GM12878 (cell line): ENCODE data around the gene HEXIM1. TPM values are rescaled to one million over a fixed set of nuclear protein-coding genes. Genes with fewer than 3 reads are reported as not detected.

Source experiments
- ATAC-seq: fragments of 200-7000 bp; cut with Tn5 transposase; 3 replicates; pipeline ENCODE4 v1.9.1; 2020; ENCODE audit warnings: mild to moderate bottlenecking, moderate library complexity
- BruUV-seq: library from RNA; stranded (reverse); fragments of 400-500 nt; replicated peaks from 2 replicates; lab custom pipeline; 2021; lab: Mats Ljungman, UMichigan
- CTCF ChIA-PET: fragments of 300-600 bp; sonication (Branson Sonifier 250); formaldehyde crosslinking; extraction: SDS; loops from one replicate; lab custom pipeline; 2021; ENCODE audit warnings: inconsistent platforms; lab: Yijun Ruan, JAX
- POLR2A ChIA-PET: fragments of 350-600 bp; formaldehyde crosslinking; extraction: SDS; loops from one replicate; lab custom pipeline; 2021; ENCODE audit warnings: inconsistent platforms; lab: Charles Lee
- RAD21 ChIA-PET: fragments of 300-600 bp; sonication (Branson Sonifier 250); formaldehyde crosslinking; loops from one replicate; lab custom pipeline; 2023; ENCODE audit warnings: antibody characterized with exemption; ENCODE audit not compliant: unreplicated experiment; lab: Charles Lee
- SMC1A ChIA-PET: fragments of 300-600 bp; sonication (Branson Sonifier 250); formaldehyde crosslinking; loops from one replicate; lab custom pipeline; 2023; ENCODE audit not compliant: unreplicated experiment, uncharacterized antibody; lab: Charles Lee
- DNase-seq: peaks from one replicate; pipeline ENCODE4 v3.0.0-alpha.2; 2011; ENCODE audit warnings: low read depth, low spot score
- FAIRE-seq: peaks from 3 replicates; lab custom pipeline; 2011; peaks lifted over from hg19 to GRCh38; lab: Jason Lieb, UNC
- H2AFZ ChIP-seq: 2 replicates; pipeline ENCODE4 v1.6.0; 2011; ENCODE audit warnings: low read depth, low read length, control low read depth; ENCODE audit not compliant: control insufficient read depth
- H3K27ac ChIP-seq: 2 replicates; pipeline ENCODE4 v1.5.1; 2011; ENCODE audit warnings: control low read depth; ENCODE audit not compliant: control insufficient read depth, insufficient read depth
- H3K27me3 ChIP-seq, 2 experiments: replicated peaks in 1 of 2; 2 replicates each; pipeline versions ENCODE4 v1.6.0 to v1.6.1; 2011; ENCODE audit warnings: low read length in 1 of 2; ENCODE audit not compliant: control insufficient read depth in 2 of 2, insufficient read depth in 2 of 2
- H3K36me3 ChIP-seq, 2 experiments: 2 replicates each; pipeline ENCODE4 v1.5.1; 2011; ENCODE audit warnings: low read length in 1 of 2; ENCODE audit not compliant: control insufficient read depth in 2 of 2, insufficient read depth in 2 of 2
- H3K4me1 ChIP-seq: 2 replicates; pipeline ENCODE4 v1.6.1; 2011; ENCODE audit warnings: mild to moderate bottlenecking, low read length, moderate library complexity, mixed read lengths; ENCODE audit not compliant: control insufficient read depth, insufficient read depth
- H3K4me2 ChIP-seq: 2 replicates; pipeline ENCODE4 v1.6.0; 2011; ENCODE audit warnings: control low read depth; ENCODE audit not compliant: control insufficient read depth, insufficient read depth
- H3K4me3 ChIP-seq: fragments of 200-600 bp; sonication (generic); 2 replicates; pipeline ENCODE4 v1.5.1; 2016
- H3K79me2 ChIP-seq: 2 replicates; pipeline ENCODE4 v1.6.0; 2011; ENCODE audit warnings: low read length; ENCODE audit not compliant: control insufficient read depth, insufficient read depth
- H3K9ac ChIP-seq: 2 replicates; pipeline ENCODE4 v1.8.0; 2011; ENCODE audit warnings: low read length, control low read depth, mixed read lengths; ENCODE audit not compliant: control insufficient read depth, insufficient read depth
- H3K9me3 ChIP-seq: replicated peaks from 3 replicates; pipeline ENCODE4 v1.5.1; 2011; ENCODE audit warnings: mild to moderate bottlenecking, low read length; ENCODE audit not compliant: control insufficient read depth, insufficient read depth
- H4K20me1 ChIP-seq: 2 replicates; pipeline ENCODE4 v1.6.0; 2011; ENCODE audit not compliant: control insufficient read depth, insufficient read depth
- NR2F1 ChIP-seq: fragments of 450-650 bp; conservative IDR thresholded peaks from 2 replicates; pipeline ENCODE4 v1.6.1; 2017; ENCODE audit warnings: mild to moderate bottlenecking
- RAD21 ChIP-seq: IDR thresholded peaks from 2 replicates; pipeline ENCODE4 v1.6.1; 2011; ENCODE audit warnings: mild to moderate bottlenecking, low read depth, low read length, moderate library complexity; ENCODE audit not compliant: insufficient read depth
- RFX5 ChIP-seq: IDR thresholded peaks from 2 replicates; pipeline ENCODE4 v1.6.1; 2011; ENCODE audit warnings: low read depth, low read length, improper control_type of control experiment
- SMARCA5 ChIP-seq: fragments of 450-650 bp; IDR thresholded peaks from 2 replicates; pipeline ENCODE4 v1.6.1; 2017; ENCODE audit warnings: mild to moderate bottlenecking
- TBL1XR1 ChIP-seq: IDR thresholded peaks from 2 replicates; pipeline ENCODE4 v1.6.1; 2012; ENCODE audit warnings: low read depth, low read length, improper control_type of control experiment
- TCF12 ChIP-seq: IDR thresholded peaks from 2 replicates; pipeline ENCODE4 v1.6.1; 2011; ENCODE audit warnings: low read depth, mild to moderate bottlenecking, low read length
- whole genome bisulfite sequencing: methylation state at CpG from one replicate; pipeline ENCODE4 v1.1.6; 2016; ENCODE audit warnings: low lambda C conversion rate; ENCODE audit not compliant: insufficient replicate concordance, insufficient coverage; ENCODE audit errors: missing lambda C conversion rate; 5-methylcytosine and 5-hydroxymethylcytosine counted together
- in situ Hi-C: fragments of 300-500 bp; cut with MboI; formaldehyde crosslinking; loops from 9 replicates; pipeline ENCODE4 v1.14.3; 2018; ENCODE audit warnings: mixed read lengths
- intact Hi-C: fragments of 100-400 bp; cut with micrococcal nuclease; formaldehyde crosslinking; loops from one replicate; pipeline ENCODE4 v1.14.2; 2022; ENCODE audit not compliant: unreplicated experiment
- polyA plus RNA-seq, 11 experiments: library from polyadenylated mRNA; depleted of rRNA in 4 of 11; unstranded in 6 of 11; stranded (reverse) in 5 of 11; fragments of >200 nt; fragmentation: Nextera tagmentation in 4 of 11; fragmentation: Illumina TruSeq in 1 of 11; extraction: Ambion mirVana in 4 of 11; extraction: Trizol in 1 of 11; gene quantifications; 1 replicate in 1 of 11; 2 replicates in 10 of 11; pipeline versions ENCODE4 v1.2.1 to v1.2.3, GENCODE V29; 2011 to 2016; ENCODE audit warnings: inconsistent platforms in 2 of 11, missing spikeins in 2 of 11, low read depth in 1 of 11
- total RNA-seq, 4 experiments: library from RNA; depleted of rRNA in 3 of 4; stranded (reverse); fragments of >200 nt in 3 of 4; fragmentation: Illumina TruSeq in 1 of 4; extraction: Trizol in 1 of 4; gene quantifications; 2 replicates each; pipeline versions ENCODE4 v1.2.1 to v1.2.3, GENCODE V29; 2013 to 2021
- TF ChIP-seq, protein P1 (sequence below): fragments of 450-650 bp; IDR thresholded peaks from 2 replicates; pipeline ENCODE4 v1.6.1; 2017; ENCODE audit warnings: mild to moderate bottlenecking, moderate library complexity

The HEXIM1 gene
- total and polyA plus RNA-seq, 10 of the 15 experiments (the other 5 are each of a cell fraction or from before 2014, with no cell fraction given), result 1.9 to 24.1 (median 9.0) TPM

DNA sequence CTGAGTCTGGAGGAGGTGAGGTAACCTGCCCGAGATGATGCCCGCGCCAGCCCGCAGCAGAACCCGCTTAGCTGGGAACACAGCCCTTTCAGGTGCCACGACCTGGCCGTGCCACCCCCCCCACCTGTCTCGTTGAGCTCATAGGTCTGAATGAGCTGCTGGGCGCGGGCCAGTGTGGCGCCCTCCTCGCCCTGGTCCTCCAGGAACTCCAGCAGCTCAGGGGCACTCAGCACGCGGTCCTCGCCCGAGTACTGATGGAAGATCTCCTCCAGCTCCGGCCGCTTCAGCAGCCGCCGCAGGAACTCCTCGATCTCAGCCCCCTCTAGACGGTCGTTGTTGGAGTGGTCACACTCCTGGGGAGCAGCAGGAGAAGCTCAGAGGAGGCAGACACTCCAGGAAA, 29.6 kb upstream of the HEXIM1 start:
- Histone ChIP-seq H3K27me3 (no peaks in the 10 kb centered on the region), H3K36me3 (no peaks in the 10 kb centered on the region), H3K9ac (no peak overlapping the region), H3K4me1 (no peaks in the 10 kb centered on the region), H3K27ac (no peak overlapping the region), H3K4me3 (no peak overlapping the region), H4K20me1 (no peaks in the 10 kb centered on the region), H3K4me2 (no peak overlapping the region), H2AFZ (no peak overlapping the region), H3K9me3 (no peaks in the 10 kb centered on the region), H3K79me2 (no peaks in the 10 kb centered on the region)
- intact Hi-C loops, result no loop called here
- in situ Hi-C loops, result no loop called here
- 45% methylated on average over 23 of the region's 23 CpGs for WGBS
- BruUV-seq, result no TSS peak
- SMC1A ChIA-PET, result interaction anchor here (1.1 kb wide), 1 partner anchor 68 kb away, joined by 3 read pairs; no protein-coding TSS in a partner anchor
- RAD21 ChIA-PET, result no interaction called here
- FAIRE-seq, result no peak
- no peak for TF ChIP-seq RAD21
- TF ChIP-seq TCF12, result no peak
- TF ChIP-seq SMARCA5, result no peak
- TF ChIP-seq NR2F1, result no peak
- TF ChIP-seq, protein P1, sequence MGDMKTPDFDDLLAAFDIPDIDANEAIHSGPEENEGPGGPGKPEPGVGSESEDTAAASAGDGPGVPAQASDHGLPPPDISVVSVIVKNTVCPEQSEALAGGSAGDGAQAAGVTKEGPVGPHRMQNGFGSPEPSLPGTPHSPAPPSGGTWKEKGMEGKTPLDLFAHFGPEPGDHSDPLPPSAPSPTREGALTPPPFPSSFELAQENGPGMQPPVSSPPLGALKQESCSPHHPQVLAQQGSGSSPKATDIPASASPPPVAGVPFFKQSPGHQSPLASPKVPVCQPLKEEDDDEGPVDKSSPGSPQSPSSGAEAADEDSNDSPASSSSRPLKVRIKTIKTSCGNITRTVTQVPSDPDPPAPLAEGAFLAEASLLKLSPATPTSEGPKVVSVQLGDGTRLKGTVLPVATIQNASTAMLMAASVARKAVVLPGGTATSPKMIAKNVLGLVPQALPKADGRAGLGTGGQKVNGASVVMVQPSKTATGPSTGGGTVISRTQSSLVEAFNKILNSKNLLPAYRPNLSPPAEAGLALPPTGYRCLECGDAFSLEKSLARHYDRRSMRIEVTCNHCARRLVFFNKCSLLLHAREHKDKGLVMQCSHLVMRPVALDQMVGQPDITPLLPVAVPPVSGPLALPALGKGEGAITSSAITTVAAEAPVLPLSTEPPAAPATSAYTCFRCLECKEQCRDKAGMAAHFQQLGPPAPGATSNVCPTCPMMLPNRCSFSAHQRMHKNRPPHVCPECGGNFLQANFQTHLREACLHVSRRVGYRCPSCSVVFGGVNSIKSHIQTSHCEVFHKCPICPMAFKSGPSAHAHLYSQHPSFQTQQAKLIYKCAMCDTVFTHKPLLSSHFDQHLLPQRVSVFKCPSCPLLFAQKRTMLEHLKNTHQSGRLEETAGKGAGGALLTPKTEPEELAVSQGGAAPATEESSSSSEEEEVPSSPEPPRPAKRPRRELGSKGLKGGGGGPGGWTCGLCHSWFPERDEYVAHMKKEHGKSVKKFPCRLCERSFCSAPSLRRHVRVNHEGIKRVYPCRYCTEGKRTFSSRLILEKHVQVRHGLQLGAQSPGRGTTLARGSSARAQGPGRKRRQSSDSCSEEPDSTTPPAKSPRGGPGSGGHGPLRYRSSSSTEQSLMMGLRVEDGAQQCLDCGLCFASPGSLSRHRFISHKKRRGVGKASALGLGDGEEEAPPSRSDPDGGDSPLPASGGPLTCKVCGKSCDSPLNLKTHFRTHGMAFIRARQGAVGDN, result no peak
- no peak for TF ChIP-seq RFX5
- TF ChIP-seq TBL1XR1, result no peak
- ATAC-seq, result no peak
- DNase-seq, result no peak
- POLR2A ChIA-PET, result interaction anchor here (0.6 kb wide), 1 partner anchor 15 kb away, joined by 6 read pairs; no protein-coding TSS in a partner anchor
- CTCF ChIA-PET, result interaction anchor here (1.1 to 3.0 kb wide), 2 partner anchors 17 to 198 kb away, joined by 3 to 11 read pairs; partner anchors contain the start of gene ACBD4
